ENCODE measurements around the gene EPHB2. TPM values are rescaled to one million over a fixed set of nuclear protein-coding genes. Genes with fewer than 3 reads are reported as not detected.

Gene EPHB2
- total and polyA plus RNA-seq, 2 of the 8 experiments (the other 6 are each of a cell fraction or from before 2014, with no cell fraction given): 15.8 to 17.2 TPM

DNA sequence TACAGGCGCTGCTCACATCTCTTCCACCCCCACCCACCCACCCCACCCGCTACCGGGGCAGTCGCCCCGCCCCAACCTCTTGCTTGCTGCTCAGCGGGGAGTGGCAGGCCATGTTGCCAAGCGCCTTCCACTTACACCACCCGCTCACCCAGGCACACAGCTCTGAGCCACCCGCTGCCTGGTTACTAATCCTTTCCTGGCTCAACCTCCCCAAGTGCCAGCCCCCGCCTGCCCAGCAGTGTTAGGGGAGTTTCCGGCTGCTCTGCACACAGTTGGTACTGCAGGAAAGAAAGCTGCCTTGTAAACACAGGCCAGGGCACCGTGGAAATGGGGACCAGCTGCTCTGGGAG, 205.8 kb downstream of the EPHB2 start:
- H2BK12ac ChIP-seq (ENCODE audit: low read depth, low read length): no peak overlapping the region
- H3K4me3 ChIP-seq (ENCODE audit: extremely low read depth in 1 of 4, insufficient read depth in 2 of 4, low read depth in 3 of 4, low read length in 4 of 4): no peak overlapping the region
- no peak overlapping the region for H4K8ac ChIP-seq (ENCODE audit: extremely low read depth, insufficient read depth, low read length)
- TF ChIP-seq SIN3A (conservative IDR thresholded peaks at IDR 0.05 in 1 of 2, IDR thresholded peaks at IDR 0.05 in 1 of 2; ENCODE audit: low read depth in 1 of 2, low read length in 2 of 2): no peak
- TF ChIP-seq, protein P1, sequence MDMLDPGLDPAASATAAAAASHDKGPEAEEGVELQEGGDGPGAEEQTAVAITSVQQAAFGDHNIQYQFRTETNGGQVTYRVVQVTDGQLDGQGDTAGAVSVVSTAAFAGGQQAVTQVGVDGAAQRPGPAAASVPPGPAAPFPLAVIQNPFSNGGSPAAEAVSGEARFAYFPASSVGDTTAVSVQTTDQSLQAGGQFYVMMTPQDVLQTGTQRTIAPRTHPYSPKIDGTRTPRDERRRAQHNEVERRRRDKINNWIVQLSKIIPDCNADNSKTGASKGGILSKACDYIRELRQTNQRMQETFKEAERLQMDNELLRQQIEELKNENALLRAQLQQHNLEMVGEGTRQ (IDR thresholded peaks at IDR 0.05; ENCODE audit: low read length): no peak
- TF ChIP-seq SRF (IDR thresholded peaks at IDR 0.05; ENCODE audit: low read depth, low read length): no peak
- TF ChIP-seq ATF2 (IDR thresholded peaks at IDR 0.05; ENCODE audit: low read length): no peak
- TF ChIP-seq TAF1 (IDR thresholded peaks at IDR 0.05; ENCODE audit: low read depth, low read length): no peak
- H2AK5ac ChIP-seq (ENCODE audit: low read depth, low read length): no peak overlapping the region
- ChIA-PET POLR2A (ENCODE audit: partially characterized antibody) (no interaction called here), CTCF (ENCODE audit: partially characterized antibody) (interaction anchor here (1.4 to 3.1 kb wide), 8 partner anchors 14 to 214 kb away, joined by 3 to 14 read pairs (median 5); no protein-coding TSS in a partner anchor)
- H3K9me3 ChIP-seq (ENCODE audit: insufficient read depth in 2 of 2, low read depth in 1 of 2, low read length in 1 of 2): no peaks in the 10 kb centered on the region
- no peak overlapping the region for H4K5ac ChIP-seq (ENCODE audit: insufficient read length, low read depth, low read length)
- H2BK5ac ChIP-seq (ENCODE audit: low read depth, low read length): no peak overlapping the region
- no peaks in the 10 kb centered on the region for H3K79me2 ChIP-seq (ENCODE audit: control insufficient read depth in 1 of 2, insufficient read depth in 2 of 2, low read length in 2 of 2)
- H3K14ac ChIP-seq (ENCODE audit: insufficient read length): no peak overlapping the region
- no peaks in the 10 kb centered on the region for H3K23me2 ChIP-seq (ENCODE audit: low read depth, low read length)
- no peak overlapping the region for H3K9ac ChIP-seq (replicated peaks in 1 of 4; ENCODE audit: extremely low read depth in 1 of 4, low read depth in 3 of 4, low read length in 3 of 4)
- 82% methylated on average over 6 of the region's 12 CpGs; no CpG with 5 or more reads in 1 of the 2 experiments for WGBS, 2 experiments (ENCODE audit: extremely low coverage in 1 of 2, insufficient coverage in 1 of 2, insufficient read length in 1 of 2, insufficient replicate concordance in 2 of 2, low coverage in 1 of 2, low lambda C conversion rate in 2 of 2, missing lambda C conversion rate in 1 of 2)
- peaks cover 0 to 2% of the 10 kb centered on the region in 2 experiments for H4K20me1 ChIP-seq (replicated peaks in 1 of 2; ENCODE audit: control insufficient read depth in 1 of 2, insufficient read depth in 2 of 2, low read length in 2 of 2)
- no peak overlapping the region for H2BK120ac ChIP-seq (replicated peaks; ENCODE audit: low read depth, low read length)
- H2AFZ ChIP-seq (ENCODE audit: low read length): no peak overlapping the region
- peaks cover 0 to 3% (median 0%) of the 10 kb centered on the region in 4 experiments; a peak in 2 of 7 replicates for H3K4me1 ChIP-seq (replicated peaks in 1 of 4; ENCODE audit: control insufficient read depth in 3 of 4, insufficient read depth in 4 of 4, low read length in 3 of 4)
- H3K27ac ChIP-seq (ENCODE audit: low read depth, low read length): no peak overlapping the region
- no peak overlapping the region for H3K4ac ChIP-seq (replicated peaks; ENCODE audit: insufficient read length, low read depth, low read length)
- FAIRE-seq: no peak
- no peak for DNase-seq (ENCODE audit: low read depth in 1 of 2, low spot score in 2 of 2)
- H4K91ac ChIP-seq (replicated peaks; ENCODE audit: insufficient read length, low read length): no peak overlapping the region
- H2BK15ac ChIP-seq (ENCODE audit: low read length): no peak overlapping the region
- no peak overlapping the region; the same call in 1 of the 2 replicates for H3K18ac ChIP-seq (ENCODE audit: extremely low read depth, low read length)
- 0 out of 2 replicates have a peak, but pooled peaks cover 2% of the 10 kb centered on the region for H3K79me1 ChIP-seq (ENCODE audit: low read depth, low read length)
- H2BK20ac ChIP-seq (ENCODE audit: low read length): no peak overlapping the region
- no peak overlapping the region for H3K56ac ChIP-seq (replicated peaks; ENCODE audit: insufficient read length, low read depth, low read length)
- H3K23ac ChIP-seq (ENCODE audit: insufficient read length): no peak overlapping the region
- no peak overlapping the region for H3K4me2 ChIP-seq (ENCODE audit: insufficient read depth in 1 of 2, low read depth in 2 of 2, low read length in 2 of 2)
- no peaks in the 10 kb centered on the region for H3K27me3 ChIP-seq (replicated peaks in 1 of 4; ENCODE audit: control insufficient read depth in 3 of 4, extremely low read depth in 1 of 4, insufficient read depth in 3 of 4, low read length in 3 of 4)
- peaks cover 0 to 6% (median 0%) of the 10 kb centered on the region in 4 experiments; a peak in 1 of 8 replicates for H3K36me3 ChIP-seq (ENCODE audit: control insufficient read depth in 2 of 4, insufficient read depth in 4 of 4, low read length in 3 of 4)
